Ishikawa (cell line): Measurements from ENCODE around the gene PKNOX2.

ENCODE experiments used
- CEBPB ChIP-seq: IDR thresholded peaks from 2 replicates; pipeline ENCODE4 v1.6.1; 2012
- CREB1 ChIP-seq: IDR thresholded peaks from 2 replicates; pipeline ENCODE4 v1.6.1; 2012; ENCODE audit warnings: low read depth
- EGR1 ChIP-seq: IDR thresholded peaks from 2 replicates; pipeline ENCODE4 v1.6.1; 2012
- EP300 ChIP-seq: IDR thresholded peaks from 2 replicates; pipeline ENCODE4 v1.6.1; 2012; ENCODE audit warnings: borderline replicate concordance
- FOXM1 ChIP-seq: IDR thresholded peaks from 2 replicates; pipeline ENCODE4 v1.6.1; 2012; ENCODE audit warnings: low read depth, borderline replicate concordance
- MAX ChIP-seq: IDR thresholded peaks from 2 replicates; pipeline ENCODE4 v1.6.1; 2012
- NFIC ChIP-seq: IDR thresholded peaks from 2 replicates; pipeline ENCODE4 v1.6.1; 2012
- RAD21 ChIP-seq: IDR thresholded peaks from 2 replicates; pipeline ENCODE4 v1.6.1; 2012; ENCODE audit warnings: low read depth
- TAF1 ChIP-seq: IDR thresholded peaks from 2 replicates; pipeline ENCODE4 v1.6.1; 2012; ENCODE audit warnings: low read depth, mild to moderate bottlenecking
- TCF12 ChIP-seq: IDR thresholded peaks from 2 replicates; pipeline ENCODE4 v1.6.1; 2012; ENCODE audit warnings: low read depth
- TEAD4 ChIP-seq: IDR thresholded peaks from 2 replicates; pipeline ENCODE4 v1.6.1; 2012
- USF1 ChIP-seq: IDR thresholded peaks from 2 replicates; pipeline ENCODE4 v1.6.1; 2012
- YY1 ChIP-seq: IDR thresholded peaks from 2 replicates; pipeline ENCODE4 v1.6.1; 2012; ENCODE audit warnings: low read depth
- ZBTB7A ChIP-seq: IDR thresholded peaks from 2 replicates; pipeline ENCODE4 v1.6.1; 2012; ENCODE audit warnings: low read depth
- TF ChIP-seq, protein P1 (sequence below): IDR thresholded peaks from 2 replicates; pipeline ENCODE4 v1.6.1; 2012; ENCODE audit warnings: low read depth, mild to moderate bottlenecking

Gene PKNOX2

GRCh38 chr11:125297346-125297915, 132.9 kb downstream of the PKNOX2 start:
- no peak for TF ChIP-seq CEBPB

DNA sequence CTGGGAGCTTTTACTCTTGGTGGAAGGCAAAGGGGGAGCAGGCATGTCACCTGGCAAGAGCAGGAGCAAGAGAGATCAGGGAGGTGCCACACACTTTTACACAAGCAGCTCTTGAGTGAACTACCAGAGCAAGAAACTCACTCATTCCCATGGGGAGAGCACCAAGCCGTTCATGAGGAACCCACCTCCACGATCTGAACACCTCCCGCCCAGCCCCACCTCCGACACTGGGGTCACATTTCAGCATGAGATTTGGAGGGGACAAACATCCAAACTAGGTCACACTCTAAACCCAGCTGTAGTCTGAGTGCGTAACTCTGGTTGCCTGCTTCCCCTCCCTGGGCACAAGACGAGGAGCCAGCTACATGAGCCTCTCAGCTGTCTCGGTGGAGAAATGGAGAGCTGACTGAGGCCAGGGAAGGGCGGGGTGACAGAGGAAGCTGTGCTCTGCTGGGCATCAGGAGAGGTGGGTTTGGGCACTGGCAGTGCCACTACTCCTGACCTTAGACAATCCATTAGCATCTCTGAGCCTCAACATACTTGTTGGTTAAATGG, 134.6 kb downstream of the PKNOX2 start:
- no peak for TF ChIP-seq CEBPB

GRCh38 chr11:125299821-125300220, 135.3 kb downstream of the PKNOX2 start:
- TF ChIP-seq USF1 = no peak

- TF ChIP-seq CEBPB (no peak), CREB1 (no peak), NFIC (no peak), TEAD4 (no peak), TCF12 (no peak), RAD21 (no peak)
- TF ChIP-seq, protein P1, sequence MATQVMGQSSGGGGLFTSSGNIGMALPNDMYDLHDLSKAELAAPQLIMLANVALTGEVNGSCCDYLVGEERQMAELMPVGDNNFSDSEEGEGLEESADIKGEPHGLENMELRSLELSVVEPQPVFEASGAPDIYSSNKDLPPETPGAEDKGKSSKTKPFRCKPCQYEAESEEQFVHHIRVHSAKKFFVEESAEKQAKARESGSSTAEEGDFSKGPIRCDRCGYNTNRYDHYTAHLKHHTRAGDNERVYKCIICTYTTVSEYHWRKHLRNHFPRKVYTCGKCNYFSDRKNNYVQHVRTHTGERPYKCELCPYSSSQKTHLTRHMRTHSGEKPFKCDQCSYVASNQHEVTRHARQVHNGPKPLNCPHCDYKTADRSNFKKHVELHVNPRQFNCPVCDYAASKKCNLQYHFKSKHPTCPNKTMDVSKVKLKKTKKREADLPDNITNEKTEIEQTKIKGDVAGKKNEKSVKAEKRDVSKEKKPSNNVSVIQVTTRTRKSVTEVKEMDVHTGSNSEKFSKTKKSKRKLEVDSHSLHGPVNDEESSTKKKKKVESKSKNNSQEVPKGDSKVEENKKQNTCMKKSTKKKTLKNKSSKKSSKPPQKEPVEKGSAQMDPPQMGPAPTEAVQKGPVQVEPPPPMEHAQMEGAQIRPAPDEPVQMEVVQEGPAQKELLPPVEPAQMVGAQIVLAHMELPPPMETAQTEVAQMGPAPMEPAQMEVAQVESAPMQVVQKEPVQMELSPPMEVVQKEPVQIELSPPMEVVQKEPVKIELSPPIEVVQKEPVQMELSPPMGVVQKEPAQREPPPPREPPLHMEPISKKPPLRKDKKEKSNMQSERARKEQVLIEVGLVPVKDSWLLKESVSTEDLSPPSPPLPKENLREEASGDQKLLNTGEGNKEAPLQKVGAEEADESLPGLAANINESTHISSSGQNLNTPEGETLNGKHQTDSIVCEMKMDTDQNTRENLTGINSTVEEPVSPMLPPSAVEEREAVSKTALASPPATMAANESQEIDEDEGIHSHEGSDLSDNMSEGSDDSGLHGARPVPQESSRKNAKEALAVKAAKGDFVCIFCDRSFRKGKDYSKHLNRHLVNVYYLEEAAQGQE = no peak
These were observed 136.3 kb downstream of the PKNOX2 start for GRCh38 chr11:125300791-125301218.

GRCh38 chr11:125301346-125301745, 136.8 kb downstream of the PKNOX2 start:
- TF ChIP-seq CEBPB (no peak), EP300 (no peak), YY1 (no peak), ZBTB7A (no peak), EGR1 (no peak), TEAD4 (no peak), MAX (no peak), RAD21 (no peak), USF1 (no peak), TAF1 (no peak), CREB1 (no peak), TCF12 (no peak), NFIC (no peak), FOXM1 (no peak)
- TF ChIP-seq, protein P1 = no peak

GRCh38 chr11:125303186-125303585, 138.6 kb downstream of the PKNOX2 start:
- TF ChIP-seq NFIC (no peak), RAD21 (no peak), TCF12 (no peak)

DNA sequence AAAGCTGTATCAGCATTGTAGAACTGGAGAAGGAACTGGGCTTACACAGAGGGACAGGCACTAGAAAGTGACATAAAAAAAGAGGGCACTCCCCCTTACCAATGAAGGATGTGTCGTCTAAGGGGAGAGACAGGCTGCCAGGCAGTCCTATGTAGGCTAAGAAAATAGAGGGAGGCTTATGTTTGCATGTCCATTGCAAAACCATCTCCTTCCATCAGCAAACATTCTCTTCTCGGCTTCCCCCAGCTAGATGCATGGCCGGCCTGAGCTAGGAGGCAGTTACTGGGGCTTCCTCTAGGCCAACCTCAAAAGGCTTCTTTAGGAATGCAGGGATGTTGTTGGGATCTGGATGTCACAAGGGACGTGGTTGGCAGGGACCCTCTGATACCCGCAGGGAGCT, 139.1 kb downstream of the PKNOX2 start:
- TF ChIP-seq CEBPB (no peak), TAF1 (no peak), YY1 (no peak), ZBTB7A (no peak), RAD21 (no peak), NFIC (no peak), TEAD4 (no peak), MAX (no peak), TCF12 (no peak), EGR1 (no peak), FOXM1 (no peak), EP300 (no peak)
- TF ChIP-seq, protein P1 = no peak
